Ishikawa (cell line): ENCODE data around the gene GPBP1L1.

ENCODE experiments used
- CREB1 ChIP-seq: IDR thresholded peaks from 2 replicates; pipeline ENCODE4 v1.6.1; 2012; ENCODE audit warnings: low read depth
- EP300 ChIP-seq: IDR thresholded peaks from 2 replicates; pipeline ENCODE4 v1.6.1; 2012; ENCODE audit warnings: borderline replicate concordance
- NFIC ChIP-seq: IDR thresholded peaks from 2 replicates; pipeline ENCODE4 v1.6.1; 2012
- RAD21 ChIP-seq: IDR thresholded peaks from 2 replicates; pipeline ENCODE4 v1.6.1; 2012; ENCODE audit warnings: low read depth
- TAF1 ChIP-seq: IDR thresholded peaks from 2 replicates; pipeline ENCODE4 v1.6.1; 2012; ENCODE audit warnings: low read depth, mild to moderate bottlenecking
- TCF12 ChIP-seq: IDR thresholded peaks from 2 replicates; pipeline ENCODE4 v1.6.1; 2012; ENCODE audit warnings: low read depth
- YY1 ChIP-seq: IDR thresholded peaks from 2 replicates; pipeline ENCODE4 v1.6.1; 2012; ENCODE audit warnings: low read depth
- TF ChIP-seq, protein P1 (sequence below): IDR thresholded peaks from 2 replicates; pipeline ENCODE4 v1.6.1; 2012; ENCODE audit warnings: low read depth, mild to moderate bottlenecking
- TF ChIP-seq, protein P2 (sequence below): IDR thresholded peaks from 2 replicates; pipeline ENCODE4 v1.6.1; 2012

DNA sequence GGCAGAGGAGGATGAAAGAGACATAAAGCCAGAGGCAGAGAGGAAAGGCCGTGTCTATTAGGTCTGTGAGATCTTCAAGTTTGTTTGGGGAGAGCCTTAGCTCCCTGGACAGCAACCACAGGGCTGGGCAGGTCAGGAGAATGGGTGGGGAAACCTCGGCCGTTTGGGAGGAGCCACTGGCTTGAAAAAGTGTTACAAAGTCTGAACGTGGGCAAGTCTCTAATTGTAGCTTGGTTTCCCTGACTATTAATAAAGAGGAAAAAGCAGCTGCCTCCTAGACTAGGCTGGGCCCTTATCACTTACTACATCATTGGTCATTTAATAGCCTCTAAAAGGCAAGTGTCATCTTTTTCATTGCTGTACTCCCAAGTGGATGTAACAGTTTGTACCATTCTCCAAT is 62.4 kb downstream of the GPBP1L1 start, which contains the start of gene CCDC17:
- no peak for TF ChIP-seq TCF12
- no peak for TF ChIP-seq YY1
- no peak for TF ChIP-seq EP300
- TF ChIP-seq CREB1: no peak
- TF ChIP-seq RAD21: no peak
- TF ChIP-seq, protein P1, sequence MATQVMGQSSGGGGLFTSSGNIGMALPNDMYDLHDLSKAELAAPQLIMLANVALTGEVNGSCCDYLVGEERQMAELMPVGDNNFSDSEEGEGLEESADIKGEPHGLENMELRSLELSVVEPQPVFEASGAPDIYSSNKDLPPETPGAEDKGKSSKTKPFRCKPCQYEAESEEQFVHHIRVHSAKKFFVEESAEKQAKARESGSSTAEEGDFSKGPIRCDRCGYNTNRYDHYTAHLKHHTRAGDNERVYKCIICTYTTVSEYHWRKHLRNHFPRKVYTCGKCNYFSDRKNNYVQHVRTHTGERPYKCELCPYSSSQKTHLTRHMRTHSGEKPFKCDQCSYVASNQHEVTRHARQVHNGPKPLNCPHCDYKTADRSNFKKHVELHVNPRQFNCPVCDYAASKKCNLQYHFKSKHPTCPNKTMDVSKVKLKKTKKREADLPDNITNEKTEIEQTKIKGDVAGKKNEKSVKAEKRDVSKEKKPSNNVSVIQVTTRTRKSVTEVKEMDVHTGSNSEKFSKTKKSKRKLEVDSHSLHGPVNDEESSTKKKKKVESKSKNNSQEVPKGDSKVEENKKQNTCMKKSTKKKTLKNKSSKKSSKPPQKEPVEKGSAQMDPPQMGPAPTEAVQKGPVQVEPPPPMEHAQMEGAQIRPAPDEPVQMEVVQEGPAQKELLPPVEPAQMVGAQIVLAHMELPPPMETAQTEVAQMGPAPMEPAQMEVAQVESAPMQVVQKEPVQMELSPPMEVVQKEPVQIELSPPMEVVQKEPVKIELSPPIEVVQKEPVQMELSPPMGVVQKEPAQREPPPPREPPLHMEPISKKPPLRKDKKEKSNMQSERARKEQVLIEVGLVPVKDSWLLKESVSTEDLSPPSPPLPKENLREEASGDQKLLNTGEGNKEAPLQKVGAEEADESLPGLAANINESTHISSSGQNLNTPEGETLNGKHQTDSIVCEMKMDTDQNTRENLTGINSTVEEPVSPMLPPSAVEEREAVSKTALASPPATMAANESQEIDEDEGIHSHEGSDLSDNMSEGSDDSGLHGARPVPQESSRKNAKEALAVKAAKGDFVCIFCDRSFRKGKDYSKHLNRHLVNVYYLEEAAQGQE: no peak
- no peak for TF ChIP-seq TAF1
- TF ChIP-seq, protein P2, sequence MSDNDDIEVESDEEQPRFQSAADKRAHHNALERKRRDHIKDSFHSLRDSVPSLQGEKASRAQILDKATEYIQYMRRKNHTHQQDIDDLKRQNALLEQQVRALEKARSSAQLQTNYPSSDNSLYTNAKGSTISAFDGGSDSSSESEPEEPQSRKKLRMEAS: no peak
- no peak for TF ChIP-seq NFIC
